Transverse colon (tissue), 4 donors: Measurements from ENCODE around the gene IL20. TPM values are rescaled to one million over a fixed set of nuclear protein-coding genes. Genes with fewer than 3 reads are reported as not detected.

Experiments
- DNase-seq: peaks from one replicate; pipeline ENCODE4 v3.0.0-alpha.2; 2019
- H3K27ac ChIP-seq, 4 donors: fragments of 200-600 bp; sonication (generic); 2 replicates each; pipeline ENCODE4 v1.5.1; 2016 to 2018; ENCODE audit warnings: inconsistent platforms in 4 of 4
- H3K27me3 ChIP-seq: fragments of 200-600 bp; sonication (generic); 2 replicates; pipeline ENCODE4 v1.5.1; 2017; ENCODE audit warnings: inconsistent platforms
- H3K36me3 ChIP-seq, 4 donors: fragments of 200-600 bp; sonication (generic); 2 replicates each; pipeline ENCODE4 v1.5.1; 2017 to 2019; ENCODE audit warnings: inconsistent platforms in 4 of 4
- H3K4me1 ChIP-seq, 4 donors: fragments of 200-600 bp; sonication (generic); 2 replicates each; pipeline ENCODE4 v1.5.1; 2017 to 2020; ENCODE audit warnings: inconsistent platforms in 4 of 4
- H3K4me3 ChIP-seq, 4 donors: fragments of 200-600 bp; sonication (generic); 1 replicate in 1 of 4; 2 replicates in 3 of 4; pipeline versions ENCODE4 v1.5.1 to v1.6.1; 2017 to 2019; ENCODE audit warnings: inconsistent platforms in 4 of 4
- H3K9me3 ChIP-seq, 2 donors: fragments of 200-600 bp; sonication (generic); 2 replicates each; pipeline ENCODE4 v1.5.1; 2017 to 2019; ENCODE audit warnings: inconsistent platforms in 2 of 2
- CTCF ChIP-seq, 5 experiments: fragments of 200-600 bp in 3 of 5; fragments of 450-650 bp in 2 of 5; sonication (generic) in 3 of 5; IDR thresholded peaks; 1 replicate in 2 of 5; 2 replicates in 3 of 5; pipeline ENCODE4 v1.5.1; 2016 to 2017; ENCODE audit warnings: antibody characterized with exemption in 5 of 5, inconsistent platforms in 3 of 5, mild to moderate bottlenecking in 2 of 5, moderate library complexity in 1 of 5
- EP300 ChIP-seq: sonication (generic); formaldehyde crosslinking; IDR thresholded peaks from one replicate; pipeline ENCODE4 v1.6.1; 2017; ENCODE audit warnings: antibody characterized with exemption, low read depth
- POLR2A ChIP-seq: fragments of 450-650 bp; IDR thresholded peaks from one replicate; pipeline ENCODE4 v1.6.1; 2016; ENCODE audit warnings: antibody characterized with exemption, mild to moderate bottlenecking, moderate library complexity
- POLR2AphosphoS5 ChIP-seq, 3 donors: sonication (generic); formaldehyde crosslinking; IDR thresholded peaks; one replicate each; pipeline ENCODE4 v1.6.1; 2016; ENCODE audit warnings: antibody characterized with exemption in 3 of 3
- WGBS, 2 donors: methylation state at CpG; one replicate each; pipeline ENCODE4 v1.1.5; 2018; ENCODE audit warnings: low coverage in 1 of 2; 5-methylcytosine and 5-hydroxymethylcytosine counted together
- in situ Hi-C, 4 donors: fragments of 200-750 bp; cut with MboI; loops; one replicate each; pipeline versions ENCODE4 v1.15.0 to v1.15.1; 2017; ENCODE audit warnings: low sequenced_read_pairs in 3 of 4, low pct_ligation_motif_present in 1 of 4, low pct_unique_long_range_greater_than_20kb in 1 of 4
- intact Hi-C: fragments of 100-400 bp; cut with DNase I; formaldehyde crosslinking; loops from one replicate; pipeline ENCODE4 v1.15.1; 2023; ENCODE audit warnings: low total_unique reads
- total RNA-seq, 4 donors: library from RNA; depleted of rRNA; stranded (reverse); fragments of >200 nt; gene quantifications; one replicate each; pipeline ENCODE4 v1.1.0, GENCODE V29; 2016

Gene IL20
- total RNA-seq, 4 donors from 2014 or later: not detected

- H3K9me3 ChIP-seq: no peaks in the 10 kb centered on the region
- in situ Hi-C loops: no loop called here
- intact Hi-C loops: no loop called here
- H3K27me3 ChIP-seq: no peaks in the 10 kb centered on the region
- DNase-seq: no peak
- no peak overlapping the region for H3K27ac ChIP-seq
- H3K4me1 ChIP-seq: no peaks in the 10 kb centered on the region
- TF ChIP-seq CTCF (IDR thresholded peaks at IDR 0.05) (no peak), POLR2A (no peak), POLR2AphosphoS5 (IDR thresholded peaks at IDR 0.05) (no peak), EP300 (no peak)
- no peaks in the 10 kb centered on the region for H3K36me3 ChIP-seq
- no peak overlapping the region for H3K4me3 ChIP-seq
Observed at GRCh38 chr1:206842854-206843253, 22.6 kb upstream of the IL20 start.

- Histone ChIP-seq H3K27ac (no peak overlapping the region), H3K27me3 (no peaks in the 10 kb centered on the region), H3K4me3 (no peak overlapping the region), H3K4me1 (no peaks in the 10 kb centered on the region), H3K36me3 (no peaks in the 10 kb centered on the region), H3K9me3 (no peaks in the 10 kb centered on the region)
- 91 to 100% methylated on average over 1 to 4 of the region's 4 CpGs for WGBS, 2 donors
- in situ Hi-C loops: no loop called here
- no peak for DNase-seq
- no peak for TF ChIP-seq CTCF (IDR thresholded peaks at IDR 0.05)
- no peak for TF ChIP-seq POLR2AphosphoS5 (IDR thresholded peaks at IDR 0.05)
- no peak for TF ChIP-seq EP300
- no peak for TF ChIP-seq POLR2A
- intact Hi-C loops: no loop called here
Observed at GRCh38 chr1:206843626-206844025, 21.8 kb upstream of the IL20 start.

- Histone ChIP-seq H3K27me3 (no peaks in the 10 kb centered on the region), H3K4me1 (no peaks in the 10 kb centered on the region), H3K27ac (no peak overlapping the region), H3K9me3 (no peaks in the 10 kb centered on the region), H3K4me3 (no peak overlapping the region), H3K36me3 (no peaks in the 10 kb centered on the region)
- intact Hi-C loops (no loop called here), in situ Hi-C loops (no loop called here)
- TF ChIP-seq POLR2AphosphoS5 (IDR thresholded peaks at IDR 0.05): no peak
- TF ChIP-seq POLR2A: no peak
- TF ChIP-seq CTCF (IDR thresholded peaks at IDR 0.05): no peak
- no peak for DNase-seq
Observed at GRCh38 chr1:206846487-206846886, 18.9 kb upstream of the IL20 start.

DNA sequence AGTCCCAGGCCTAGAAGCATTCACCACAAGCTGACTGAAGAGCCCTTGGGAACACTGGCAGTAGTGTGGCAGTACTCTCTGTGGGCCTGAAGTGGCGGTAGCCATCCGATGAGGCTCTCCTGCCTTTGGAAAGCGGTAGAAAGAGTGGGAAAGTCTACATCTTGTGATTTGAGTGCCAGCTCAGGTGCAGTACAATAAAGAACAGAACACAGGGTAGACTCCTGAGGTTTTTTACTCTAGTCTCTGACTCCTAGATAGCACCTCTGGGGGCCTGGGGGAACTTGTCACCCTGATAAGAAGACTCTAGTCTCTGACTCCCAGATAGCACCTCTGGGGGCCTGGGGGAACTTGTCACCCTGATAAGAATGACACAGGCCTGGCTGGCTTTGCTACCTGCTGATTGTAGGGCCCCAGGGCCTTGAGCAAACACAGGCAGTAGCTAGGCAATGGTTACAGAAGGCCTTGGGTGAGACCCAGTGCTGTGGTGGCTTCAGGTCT, 18.0 kb upstream of the IL20 start:
- intact Hi-C loops: no loop called here
- Histone ChIP-seq H3K4me1 (no peaks in the 10 kb centered on the region), H3K27ac (no peak overlapping the region), H3K36me3 (no peaks in the 10 kb centered on the region), H3K4me3 (no peak overlapping the region), H3K9me3 (peaks cover 0 to 1% of the 10 kb centered on the region in 2 donors), H3K27me3 (no peaks in the 10 kb centered on the region)
- no peak for TF ChIP-seq CTCF (IDR thresholded peaks at IDR 0.05)
- TF ChIP-seq EP300: no peak
- TF ChIP-seq POLR2AphosphoS5 (IDR thresholded peaks at IDR 0.05): no peak
- TF ChIP-seq POLR2A: no peak
- WGBS, 2 donors: 98% methylated on average over 3 of the region's 3 CpGs; no CpG with 5 or more reads in 1 of the 2 donors
- in situ Hi-C loops: no loop called here
- no peak for DNase-seq
